ENCODE results near the gene TYROBP. TPM values are rescaled to one million over a fixed set of nuclear protein-coding genes. Genes with fewer than 3 reads are reported as not detected.
A peak's percentile ranks its signal among the peaks of the same experiment; 100 is the strongest.

TYROBP gene
- total and polyA plus RNA-seq, 2 of the 4 experiments (the other 2 are of a cell fraction) = not detected

- Histone ChIP-seq H2AK5ac (ENCODE audit: low read depth, low read length) (no peak within 1 kb of the TSS), H4K5ac (ENCODE audit: low read depth, low read length) (no peak within 1 kb of the TSS), H3K14ac (replicated peaks; ENCODE audit: low read depth, low read length) (no peak within 1 kb of the TSS), H4K91ac (ENCODE audit: insufficient read depth, low read depth, low read length) (no peak within 1 kb of the TSS), H3K9me1 (ENCODE audit: insufficient read depth, low read length) (peaks cover 2% of the 10 kb centered on the region), H3K9ac (ENCODE audit: low read depth, low read length) (no peak within 1 kb of the TSS), H3K4me3 (ENCODE audit: insufficient read depth, low read depth, low read length) (peak within 1 kb of the TSS; percentile 32), H3K4me2 (ENCODE audit: low read depth, low read length) (peak within 1 kb of the TSS; percentile 85), H4K20me1 (ENCODE audit: insufficient read depth, low read length) (no peaks in the 10 kb centered on the region), H3K56ac (ENCODE audit: extremely low read depth, insufficient read depth, low read length) (no peak within 1 kb of the TSS), H2AFZ (replicated peaks; ENCODE audit: low read length, poor library complexity) (peak within 1 kb of the TSS; percentile 88), H3K27ac (ENCODE audit: insufficient read depth, low read length) (no peak within 1 kb of the TSS), H2BK20ac (ENCODE audit: low read depth, low read length) (no peak within 1 kb of the TSS), H3K23ac (ENCODE audit: low read depth, low read length) (0 out of 2 replicates have a peak within 1 kb of the TSS, but pooled peaks have one; percentile 15), H2AK9ac (replicated peaks; ENCODE audit: low read depth, low read length, poor library complexity) (no peak within 1 kb of the TSS), H3K4me1 (ENCODE audit: control insufficient read depth, insufficient read depth, low read length) (peaks cover 4% of the 10 kb centered on the region), H3K18ac (ENCODE audit: low read depth, low read length) (no peak within 1 kb of the TSS), H3K79me1 (ENCODE audit: low read depth in 1 of 2, low read length in 2 of 2) (no peaks in the 10 kb centered on the region), H3K4ac (ENCODE audit: low read depth, low read length) (no peak within 1 kb of the TSS), H2BK5ac (ENCODE audit: low read depth, low read length, poor library complexity, severe bottlenecking) (no peak within 1 kb of the TSS), H3K27me3 (ENCODE audit: control insufficient read depth, insufficient read depth, low read length) (peaks cover 17% of the 10 kb centered on the region), H3K36me3 (ENCODE audit: control insufficient read depth, insufficient read depth, low read length) (no peaks in the 10 kb centered on the region), H2BK15ac (ENCODE audit: low read depth, low read length) (no peak within 1 kb of the TSS), H2BK120ac (ENCODE audit: low read depth, low read length) (no peak within 1 kb of the TSS), H4K8ac (ENCODE audit: low read depth in 2 of 2, low read length in 2 of 2) (no peak within 1 kb of the TSS), H3K9me3 (ENCODE audit: control insufficient read depth, insufficient read depth, low read length) (no peaks in the 10 kb centered on the region)
- in situ Hi-C loops (cut with MboI; ENCODE audit: low sequenced_read_pairs) = no loop called here
- dilution Hi-C loops (cut with HindIII; ENCODE audit: low sequenced_read_pairs, unreplicated experiment) = no loop called here
- 2% methylated on average over 25 of the region's 60 CpGs; no CpG with 5 or more reads in 1 of the 2 experiments for WGBS, 2 experiments (ENCODE audit: extremely low coverage in 2 of 2, insufficient read length in 1 of 2)
- TF ChIP-seq MAZ (IDR thresholded peaks at IDR 0.05; ENCODE audit: borderline replicate concordance, low read depth, low read length) = peak; percentile 38; the same call in 1 of the 2 replicates
- no peak for TF ChIP-seq SMC3 (IDR thresholded peaks at IDR 0.05; ENCODE audit: low read depth, low read length)
- intact Hi-C loops (cut with micrococcal nuclease) = no loop called here
- CTCF ChIA-PET = no interaction called here
- ATAC-seq (ENCODE audit: low read depth) = peak; percentile 89
- no TSS peak for BruUV-seq (replicated peaks)
- POLR2A ChIA-PET (ENCODE audit: unreplicated experiment) = no interaction called here
- DNase-seq = no peak
These were observed 39.8 kb downstream of the TYROBP start, which contains the start of gene APLP1 for GRCh38 chr19:35868172-35868822. TSS of gene APLP1 (plus strand) at chr19:35868574. CDS start at chr19:35868637, 63 bp downstream.
